ENCODE data around the gene H2BK1. TPM values are rescaled to one million over a fixed set of nuclear protein-coding genes. Genes with fewer than 3 reads are reported as not detected.

The H2BK1 gene
- total and polyA plus RNA-seq, 7 donors: 0.83 TPM; not detected in 6

DNA sequence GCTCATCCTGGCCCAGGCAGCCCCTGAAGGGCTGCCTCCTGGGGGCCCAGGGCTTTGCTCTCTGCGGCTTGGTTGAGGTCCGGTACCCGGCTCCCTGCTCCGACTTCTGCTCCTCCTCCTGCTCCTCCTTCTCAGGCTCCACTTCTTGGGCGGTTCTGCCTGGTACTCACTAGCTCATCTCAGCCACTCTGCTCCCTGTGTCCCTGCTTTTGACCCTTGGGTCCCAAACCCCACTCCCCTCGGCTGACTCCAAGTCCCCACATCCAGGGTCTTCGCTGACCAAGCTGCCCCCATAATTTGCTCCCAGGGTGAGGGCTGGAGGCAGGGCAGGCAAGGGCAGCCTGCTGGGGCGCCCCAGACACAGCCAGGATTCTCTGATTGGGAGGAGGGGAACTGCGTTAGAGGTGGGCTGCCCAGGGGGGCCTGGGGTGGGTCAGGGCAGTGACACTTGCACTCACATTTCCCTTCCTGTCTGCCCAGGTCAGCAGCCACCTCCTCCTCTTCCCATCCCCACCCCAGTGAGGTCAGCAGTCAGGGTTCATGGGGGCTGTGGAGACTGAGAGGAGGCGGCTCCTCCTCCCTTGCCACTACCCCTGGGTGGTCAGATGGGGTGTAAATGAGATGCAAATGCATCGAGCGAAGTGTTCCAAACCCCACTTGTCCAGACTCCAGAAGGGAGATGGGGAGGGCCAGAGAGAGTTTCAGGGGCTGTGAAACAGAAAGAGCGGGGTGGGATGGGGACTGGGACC lies 36.0 kb upstream of the H2BK1 start:
- Histone ChIP-seq H3K4me3 (peak overlapping the region; percentile 88), H3K36me3 (ENCODE audit: insufficient read depth in 1 of 2, low read depth in 1 of 2) (peaks cover 0 to 28% of the 10 kb centered on the region in 2 donors), H3K27ac (peak overlapping the region; percentile 100), H3K27me3 (ENCODE audit: insufficient read depth in 3 of 3, low read length in 2 of 3) (no peaks in the 10 kb centered on the region), H3K4me1 (peaks cover 51% of the 10 kb centered on the region), H3K9me3 (no peaks in the 10 kb centered on the region)
- DNase-seq (no peak), ATAC-seq (no peak)
- WGBS, 3 donors: 36 to 54% (median 39%) methylated on average over 13 of the region's 13 CpGs
- intact Hi-C loops (cut with DNase I): no loop called here
- TF ChIP-seq, protein P1, sequence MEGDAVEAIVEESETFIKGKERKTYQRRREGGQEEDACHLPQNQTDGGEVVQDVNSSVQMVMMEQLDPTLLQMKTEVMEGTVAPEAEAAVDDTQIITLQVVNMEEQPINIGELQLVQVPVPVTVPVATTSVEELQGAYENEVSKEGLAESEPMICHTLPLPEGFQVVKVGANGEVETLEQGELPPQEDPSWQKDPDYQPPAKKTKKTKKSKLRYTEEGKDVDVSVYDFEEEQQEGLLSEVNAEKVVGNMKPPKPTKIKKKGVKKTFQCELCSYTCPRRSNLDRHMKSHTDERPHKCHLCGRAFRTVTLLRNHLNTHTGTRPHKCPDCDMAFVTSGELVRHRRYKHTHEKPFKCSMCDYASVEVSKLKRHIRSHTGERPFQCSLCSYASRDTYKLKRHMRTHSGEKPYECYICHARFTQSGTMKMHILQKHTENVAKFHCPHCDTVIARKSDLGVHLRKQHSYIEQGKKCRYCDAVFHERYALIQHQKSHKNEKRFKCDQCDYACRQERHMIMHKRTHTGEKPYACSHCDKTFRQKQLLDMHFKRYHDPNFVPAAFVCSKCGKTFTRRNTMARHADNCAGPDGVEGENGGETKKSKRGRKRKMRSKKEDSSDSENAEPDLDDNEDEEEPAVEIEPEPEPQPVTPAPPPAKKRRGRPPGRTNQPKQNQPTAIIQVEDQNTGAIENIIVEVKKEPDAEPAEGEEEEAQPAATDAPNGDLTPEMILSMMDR (IDR thresholded peaks at IDR 0.05): no peak

DNA sequence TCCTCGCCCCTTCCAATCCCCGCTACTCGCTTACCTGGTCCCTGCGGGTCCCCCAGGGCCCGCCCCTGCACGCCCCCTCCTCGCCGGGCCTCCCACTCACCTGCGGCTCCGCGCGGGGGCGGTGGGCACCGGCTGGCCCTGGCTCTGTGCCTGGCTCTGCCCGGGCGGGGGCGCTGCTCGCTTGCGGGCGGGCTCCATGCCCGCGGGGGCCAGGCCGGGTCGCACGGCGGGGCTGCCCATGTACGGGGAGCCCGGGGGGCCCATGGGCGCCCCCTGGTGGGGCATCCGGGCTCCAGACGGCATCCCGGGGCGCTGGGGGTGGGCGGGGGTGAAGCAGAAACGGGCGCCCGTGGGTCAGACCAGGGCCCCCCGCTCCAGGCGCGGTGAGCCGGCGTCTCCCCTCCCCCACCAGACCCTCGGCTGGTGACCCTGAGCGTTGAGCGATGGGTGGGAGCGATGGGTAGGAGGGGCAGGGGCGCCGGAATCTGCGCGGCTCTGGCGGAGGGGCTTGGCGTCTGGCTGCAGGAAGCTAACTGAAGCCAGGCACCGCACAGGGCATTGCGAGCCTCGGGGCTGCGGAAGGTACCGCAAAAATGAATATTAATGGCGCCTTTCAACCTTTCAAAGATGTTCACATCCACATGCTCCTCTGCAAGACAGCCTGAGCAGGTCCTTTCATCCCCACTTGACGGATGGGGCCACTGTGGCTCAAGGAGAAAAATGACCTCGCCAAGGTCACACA lies 35.2 kb upstream of the H2BK1 start:
- intact Hi-C loops (cut with DNase I): loop anchor here in 1 of 2 donors (1.0 kb wide), 1 partner anchor 58 kb away; no protein-coding TSS in a partner anchor
- no peaks in the 10 kb centered on the region for H3K27me3 ChIP-seq (ENCODE audit: insufficient read depth in 3 of 3, low read length in 2 of 3)
- peaks cover 0 to 35% of the 10 kb centered on the region in 2 donors for H3K36me3 ChIP-seq (ENCODE audit: insufficient read depth in 1 of 2, low read depth in 1 of 2)
- H3K9me3 ChIP-seq: no peaks in the 10 kb centered on the region
- ATAC-seq (peak in 2 of 4 donors; percentile 7 to 8), DNase-seq (peak; percentile 57 to 76)
- TF ChIP-seq, protein P1 (IDR thresholded peaks at IDR 0.05): peak; percentile 56
- H3K4me1 ChIP-seq: peaks cover 48% of the 10 kb centered on the region
- peak overlapping the region; percentile 88 for H3K4me3 ChIP-seq
- 9 to 20% (median 12%) methylated on average over 47 to 60 of the region's 60 CpGs for WGBS, 3 donors
- H3K27ac ChIP-seq: peak overlapping the region; percentile 100

DNA sequence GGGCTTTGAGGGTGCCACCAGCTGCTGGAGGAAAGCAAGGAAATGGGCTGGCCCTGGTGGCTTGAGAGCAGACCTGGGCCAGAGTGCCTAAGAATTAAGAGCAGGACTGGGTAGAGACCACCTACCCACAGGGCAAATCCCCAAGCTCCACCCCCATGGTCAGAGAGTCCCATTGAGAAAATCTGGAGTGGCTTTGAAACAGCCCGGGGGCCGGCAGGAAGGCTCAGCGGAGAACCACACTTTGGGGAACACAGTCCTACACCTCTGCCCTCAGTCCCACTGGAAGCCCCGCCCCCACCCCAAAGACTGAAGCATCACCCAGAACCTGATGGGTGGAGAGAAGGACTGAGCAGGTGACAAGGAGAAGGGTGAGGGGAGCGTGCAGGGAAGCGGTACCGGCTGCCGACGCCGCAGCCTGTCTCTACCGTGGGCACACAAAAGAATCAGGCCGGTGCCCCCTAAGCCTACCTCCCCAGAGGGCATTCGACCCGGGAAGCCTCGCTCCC lies 34.6 kb upstream of the H2BK1 start:
- DNase-seq: peak in 1 of 2 donors; percentile 45
- TF ChIP-seq, protein P1 (IDR thresholded peaks at IDR 0.05): no peak
- Histone ChIP-seq H3K4me1 (peaks cover 43% of the 10 kb centered on the region), H3K36me3 (ENCODE audit: insufficient read depth in 1 of 2, low read depth in 1 of 2) (peaks cover 0 to 41% of the 10 kb centered on the region in 2 donors), H3K4me3 (peak overlapping the region; percentile 88), H3K27me3 (ENCODE audit: insufficient read depth in 3 of 3, low read length in 2 of 3) (no peaks in the 10 kb centered on the region), H3K9me3 (no peaks in the 10 kb centered on the region), H3K27ac (peak overlapping the region; percentile 100)
- intact Hi-C loops (cut with DNase I): loop anchor here (1.0 to 5.0 kb wide), 4 partner anchors 53 to 123 kb away; no protein-coding TSS in a partner anchor
- ATAC-seq: no peak
- WGBS, 3 donors: 14 to 44% (median 14%) methylated on average over 7 to 15 of the region's 15 CpGs

DNA sequence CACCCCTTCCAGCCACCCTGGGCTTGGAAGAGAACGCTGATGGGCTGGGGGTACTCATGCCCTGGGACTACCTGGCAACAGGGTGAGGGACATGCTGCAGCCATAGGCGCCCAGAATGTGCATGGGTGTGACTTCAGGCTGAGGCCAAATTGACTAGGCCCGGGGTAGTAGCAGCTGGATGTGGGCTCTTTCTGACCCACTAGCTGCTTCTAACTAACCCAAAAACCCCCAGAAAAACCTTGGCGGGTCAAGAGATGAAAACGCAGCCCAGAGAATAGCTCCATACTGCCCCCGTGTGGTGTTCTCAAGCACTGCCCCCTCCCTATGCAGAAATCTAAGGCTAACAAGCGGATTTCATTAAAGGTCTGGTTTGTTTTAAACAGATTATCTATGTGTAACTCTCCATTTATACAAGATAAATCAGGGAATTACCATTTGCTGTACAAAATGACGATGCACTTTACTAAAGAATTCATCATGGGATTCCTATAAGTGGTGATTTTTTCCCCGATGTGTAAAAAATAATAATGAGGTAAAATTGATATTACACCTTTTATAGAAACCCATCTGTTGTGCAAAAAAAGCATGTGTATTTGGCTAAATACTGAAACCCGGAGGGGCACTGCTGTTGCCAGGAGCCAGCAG lies 34.0 kb upstream of the H2BK1 start:
- no peaks in the 10 kb centered on the region for H3K9me3 ChIP-seq
- intact Hi-C loops (cut with DNase I): loop anchor here (5.0 kb wide), 3 partner anchors 52 to 122 kb away; no protein-coding TSS in a partner anchor
- WGBS, 3 donors: 24 to 33% (median 27%) methylated on average over 10 of the region's 10 CpGs

More for the DNA sequence above, 34.0 kb upstream of the H2BK1 start:
- TF ChIP-seq, protein P1 (IDR thresholded peaks at IDR 0.05): peak; percentile 80
- ATAC-seq (no peak), DNase-seq (peak in 1 of 2 donors; percentile 64)
- Histone ChIP-seq H3K4me1 (peaks cover 40% of the 10 kb centered on the region), H3K27me3 (ENCODE audit: insufficient read depth in 3 of 3, low read length in 2 of 3) (no peaks in the 10 kb centered on the region), H3K27ac (peak overlapping the region; percentile 100), H3K4me3 (peak overlapping the region; percentile 88), H3K36me3 (ENCODE audit: insufficient read depth in 1 of 2, low read depth in 1 of 2) (peaks cover 0 to 47% of the 10 kb centered on the region in 2 donors)

Measured in psoas muscle (tissue), 8 donors.